HG03565 (cell line): ENCODE measurements around the gene SEPTIN5.

Experiments used
- ATAC-seq: cut with Tn5 transposase; IDR thresholded peaks from one replicate; pipeline ENCODE4 v1.9.1; 2021; ENCODE audit warnings: mild to moderate bottlenecking, moderate library complexity; ENCODE audit not compliant: unreplicated experiment

Gene SEPTIN5

GRCh38 chr22:19746726-19747125, 32.4 kb downstream of the SEPTIN5 start:
- ATAC-seq: no peak

GRCh38 chr22:19747551-19747950, 33.2 kb downstream of the SEPTIN5 start:
- no peak for ATAC-seq

DNA sequence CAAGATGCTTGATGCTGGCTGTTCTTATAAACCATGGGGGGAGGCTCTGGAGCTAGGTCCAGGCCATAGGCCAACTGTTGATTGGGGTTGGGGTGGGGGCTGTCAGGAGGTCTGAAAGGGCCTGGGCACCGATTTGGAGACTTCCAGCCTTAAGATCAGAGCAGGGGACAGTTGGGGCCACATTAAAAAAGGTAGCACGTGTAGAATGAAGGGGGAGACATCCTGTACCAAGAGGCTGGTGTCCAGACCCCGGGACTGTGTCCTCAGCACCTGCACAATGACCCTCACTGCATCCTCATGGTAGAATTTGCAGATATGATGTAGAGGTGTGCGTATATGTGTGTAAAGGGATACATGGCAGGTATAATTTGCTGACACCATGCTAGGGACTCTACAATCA, 33.8 kb downstream of the SEPTIN5 start:
- no peak for ATAC-seq

DNA sequence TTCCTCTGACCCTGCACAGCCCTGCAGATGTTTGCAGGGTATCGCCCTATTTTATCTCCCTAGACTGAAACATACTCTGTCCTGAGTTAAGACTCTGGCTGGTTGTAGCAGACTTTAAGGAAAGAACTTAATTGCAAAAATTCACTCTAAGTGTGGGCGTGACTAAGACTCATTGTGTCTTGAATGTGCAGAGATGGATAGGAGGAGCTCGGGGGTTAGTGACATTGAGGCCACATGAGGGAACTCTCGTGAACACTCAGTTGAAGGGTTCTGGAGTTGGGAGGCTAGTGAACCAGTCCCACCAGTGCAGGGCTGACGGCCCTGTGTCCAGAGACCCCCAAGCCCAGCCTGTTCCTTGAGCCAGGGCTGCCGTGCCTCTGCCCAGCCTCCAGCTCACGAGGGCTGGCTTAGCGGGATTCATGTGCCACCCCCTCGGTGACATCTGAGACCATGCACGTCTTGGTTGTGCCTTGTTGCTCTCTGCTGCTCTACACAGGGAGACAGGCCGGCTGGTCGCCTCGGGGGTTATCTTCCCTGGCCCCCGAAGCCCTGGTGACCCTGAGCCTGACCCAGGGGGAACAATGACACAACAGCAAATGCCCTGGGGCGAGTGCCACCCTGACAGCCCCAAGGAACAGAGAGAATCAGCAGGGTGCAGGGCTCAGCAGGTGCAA, 34.8 kb downstream of the SEPTIN5 start:
- ATAC-seq: no peak

- no peak for ATAC-seq
Observed at GRCh38 chr22:19749876-19750275, 35.6 kb downstream of the SEPTIN5 start.

GRCh38 chr22:19750507-19751490, 36.5 kb downstream of the SEPTIN5 start:
- ATAC-seq: no peak

- no peak for ATAC-seq
Observed at GRCh38 chr22:19751497-19752245, 37.4 kb downstream of the SEPTIN5 start.

DNA sequence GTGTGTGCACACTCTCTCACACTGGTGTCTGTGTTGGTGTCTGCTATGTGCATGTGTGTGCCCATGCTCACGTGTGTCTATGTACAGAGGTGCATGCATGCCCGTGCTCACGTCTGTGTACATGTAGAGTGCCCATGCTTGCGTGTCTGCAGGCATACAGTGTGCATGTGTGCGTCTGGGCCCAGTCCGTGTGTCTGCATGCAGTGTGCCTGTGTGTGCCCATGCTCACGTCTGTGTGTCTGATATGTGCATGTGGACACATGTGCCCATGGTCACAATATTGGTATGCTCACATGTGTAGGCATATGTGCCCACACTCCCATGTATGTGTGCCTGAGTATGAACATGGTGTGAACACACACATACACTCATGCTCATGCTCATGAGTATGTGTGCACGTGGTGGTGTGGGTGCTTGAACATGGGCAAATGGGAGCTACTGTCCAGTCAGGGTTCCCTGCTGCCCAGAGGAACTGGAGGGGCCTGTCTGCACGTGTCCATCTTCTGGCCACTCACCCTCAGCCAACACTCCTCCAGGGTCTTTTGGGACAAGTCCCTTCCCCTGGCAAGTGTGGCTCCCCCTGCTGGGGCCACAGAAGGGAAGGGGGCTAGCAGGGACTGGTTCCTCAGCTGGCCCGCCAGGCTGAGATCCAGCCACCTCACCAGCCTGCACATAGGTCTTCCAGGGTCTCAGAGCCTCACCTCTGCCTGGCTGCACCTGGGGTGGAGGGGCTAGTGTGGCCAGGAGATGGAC, 39.0 kb downstream of the SEPTIN5 start:
- ATAC-seq: no peak

DNA sequence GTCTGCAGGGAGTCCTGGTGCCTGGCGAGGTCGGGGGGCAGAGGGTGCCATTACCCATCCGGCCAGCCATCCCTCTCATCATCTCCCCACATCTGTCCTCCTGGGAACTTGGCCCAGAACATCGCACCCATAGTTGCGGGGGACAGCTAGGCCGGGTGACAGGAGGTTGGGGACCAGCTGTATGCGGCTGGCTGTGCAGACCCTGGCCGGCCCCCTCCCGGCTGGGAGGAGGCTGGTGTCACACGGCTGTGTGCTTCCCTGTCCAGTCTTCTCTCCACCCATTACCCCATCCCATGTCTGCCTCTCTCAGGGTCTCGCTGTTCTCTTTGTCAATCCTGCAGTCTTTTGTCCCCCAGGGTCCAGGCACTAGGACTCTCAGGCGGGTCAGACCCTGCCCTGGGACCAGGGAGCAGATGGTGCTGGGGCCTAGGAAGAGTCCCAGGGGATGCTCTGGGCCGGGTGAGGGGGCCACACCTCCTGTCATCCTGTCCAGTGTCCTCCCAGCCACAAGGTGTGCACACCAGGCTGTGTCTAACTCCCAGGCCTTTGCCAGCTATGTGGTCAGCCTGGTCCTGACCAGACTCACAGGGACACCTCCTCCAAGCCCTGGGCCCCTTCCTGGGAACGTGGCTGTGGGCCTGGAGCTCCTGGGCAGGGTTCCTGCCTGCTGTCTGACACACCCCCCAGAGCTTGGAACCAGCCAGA, 39.8 kb downstream of the SEPTIN5 start:
- no peak for ATAC-seq

DNA sequence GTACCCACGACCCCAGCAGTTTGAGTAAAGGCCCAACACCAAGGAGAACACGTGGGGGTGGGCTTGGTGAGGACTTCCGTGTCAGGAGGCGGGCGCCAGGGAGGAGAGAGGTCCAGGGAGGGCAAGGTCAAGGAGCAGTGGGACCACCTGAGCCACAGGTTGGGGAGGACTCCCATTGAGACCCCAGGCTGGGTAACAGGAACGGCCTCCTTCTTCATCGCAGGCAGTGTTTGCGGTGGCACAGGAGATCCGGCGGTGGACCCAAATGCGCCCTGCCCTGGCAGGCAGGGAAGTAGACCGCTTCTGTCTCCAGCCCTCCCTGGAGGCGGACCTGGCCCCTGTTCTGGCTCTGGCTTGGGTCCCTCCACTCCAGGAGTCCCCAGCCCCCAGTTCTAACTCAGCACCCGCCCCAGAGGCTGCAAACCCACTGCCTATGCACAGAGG, 40.4 kb downstream of the SEPTIN5 start:
- no peak for ATAC-seq

DNA sequence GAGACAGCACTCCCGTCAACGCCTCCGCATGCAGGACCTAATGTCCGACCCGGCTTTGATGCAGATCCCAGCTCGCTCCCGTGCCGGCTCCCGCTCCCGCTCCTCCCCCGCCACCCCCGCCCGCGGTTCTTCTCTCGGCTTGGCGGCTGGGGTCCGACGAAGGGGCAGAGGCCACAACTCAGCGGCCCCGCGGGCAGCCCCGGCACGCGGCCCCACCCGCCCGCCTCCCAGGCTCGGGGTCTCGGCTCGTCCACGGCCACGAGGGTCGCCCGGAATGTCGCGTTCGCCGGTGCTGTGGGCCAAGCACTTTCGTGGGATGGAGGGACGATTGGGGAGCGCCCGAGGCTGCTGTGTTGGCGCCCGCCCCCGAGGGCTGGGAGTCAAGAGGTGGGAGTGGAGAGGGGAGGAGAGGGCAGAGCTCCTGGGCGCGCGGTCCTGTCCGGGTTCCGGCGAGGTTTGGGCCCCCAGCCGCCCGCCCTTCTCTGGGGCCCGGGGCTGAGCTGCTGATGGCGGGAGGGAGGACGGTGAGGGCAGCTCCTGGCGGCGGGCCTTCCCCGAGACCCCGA, 40.9 kb downstream of the SEPTIN5 start:
- no peak for ATAC-seq

DNA sequence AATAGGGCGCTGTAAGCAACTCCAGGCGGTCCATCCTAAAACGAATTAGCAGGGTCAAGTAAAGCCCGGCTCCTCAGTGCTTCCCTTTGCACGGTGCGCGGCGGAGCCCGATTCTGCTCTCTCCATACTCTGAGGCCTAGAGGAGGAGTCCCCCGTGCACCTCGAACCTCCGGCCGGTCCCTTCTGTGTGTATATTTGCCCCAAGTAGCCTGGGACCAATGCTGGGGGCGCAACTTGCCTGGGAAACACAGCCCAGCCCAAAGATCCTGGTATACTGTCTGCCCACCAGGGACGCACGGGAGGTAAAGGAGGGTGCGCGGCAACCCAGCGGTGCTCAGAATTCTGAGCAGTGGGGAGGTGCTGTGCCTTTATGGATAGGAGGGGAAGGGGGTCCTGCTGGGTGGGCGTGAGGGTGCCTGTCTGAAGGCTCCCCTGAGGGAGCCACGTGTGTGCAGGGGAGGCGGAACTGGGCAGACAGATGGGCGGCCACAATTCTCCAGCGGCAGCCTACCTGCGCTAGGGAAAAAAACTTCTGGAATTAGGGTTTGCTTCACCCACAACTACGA, 41.5 kb downstream of the SEPTIN5 start:
- ATAC-seq: no peak

- ATAC-seq: no peak
Observed at GRCh38 chr22:19756288-19757128, 42.2 kb downstream of the SEPTIN5 start.

DNA sequence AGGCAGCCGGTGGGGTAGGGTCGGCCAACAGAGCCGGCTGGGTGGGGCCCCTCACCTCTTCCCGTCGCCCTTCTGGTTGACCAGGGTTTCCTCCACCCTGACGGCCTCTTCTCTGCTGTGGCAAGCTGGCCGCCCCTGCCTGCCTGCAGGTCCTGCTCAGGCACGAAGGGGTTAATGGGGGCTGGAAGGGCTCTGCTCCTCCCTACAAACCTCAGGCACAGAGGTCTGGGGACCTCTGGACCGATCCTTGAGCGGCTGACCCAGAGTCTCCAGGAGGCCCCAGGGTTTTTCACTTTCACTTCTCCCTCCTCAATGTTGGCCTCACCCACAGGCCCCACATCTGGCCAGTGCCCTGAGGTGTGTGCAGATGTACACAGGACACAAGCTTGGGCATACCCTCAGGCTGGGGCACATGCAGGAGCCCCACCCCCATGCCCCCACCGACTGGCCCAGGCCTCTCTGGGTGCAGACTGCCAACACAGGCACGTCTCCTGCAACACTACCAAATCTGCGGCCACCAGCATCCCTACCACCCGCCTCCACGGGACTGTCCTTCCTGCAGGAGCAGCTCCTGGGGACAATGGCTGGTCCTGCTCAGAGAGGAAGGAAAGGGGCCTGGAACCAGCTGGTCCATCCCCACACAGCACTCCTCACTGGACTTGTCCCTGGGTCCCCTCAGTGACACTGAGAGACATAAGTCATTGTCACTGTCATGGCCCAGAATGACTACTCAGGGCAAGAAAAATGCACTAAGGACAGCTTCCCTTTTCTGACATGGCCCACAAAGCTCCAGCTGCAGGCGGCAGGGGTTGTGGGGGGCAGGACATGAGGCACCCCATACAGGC, 43.1 kb downstream of the SEPTIN5 start:
- no peak for ATAC-seq

- no peak for ATAC-seq
Observed at GRCh38 chr22:19757985-19758895, 43.9 kb downstream of the SEPTIN5 start.

- ATAC-seq: no peak
Observed at GRCh38 chr22:19758896-19759426, 44.7 kb downstream of the SEPTIN5 start.
